ENCODE measurements around the gene ITIH4. TPM values are rescaled to one million over a fixed set of nuclear protein-coding genes. Genes with fewer than 3 reads are reported as not detected.
A peak's percentile ranks its signal among the peaks of the same experiment; 100 is the strongest.

ITIH4 gene
- polyA plus RNA-seq, 1 of the 3 experiments (the other 2 are of a cell fraction) = 2.0 TPM

- H2AFZ ChIP-seq (ENCODE audit: low read depth) = no peak overlapping the region
- H3K27ac ChIP-seq (ENCODE audit: low read depth in 2 of 2, low read length in 1 of 2) = no peak overlapping the region
- H3K4me2 ChIP-seq = no peak overlapping the region
- WGBS (ENCODE audit: low lambda C conversion rate) = 77% methylated on average over 3 of the region's 3 CpGs
- peaks cover 0 to 3% of the 10 kb centered on the region in 2 experiments; a peak in 1 of 4 replicates for H3K4me1 ChIP-seq (ENCODE audit: control insufficient read depth in 1 of 2, insufficient read depth in 2 of 2, low read depth in 1 of 2, low read length in 1 of 2)
- no peaks in the 10 kb centered on the region for H3F3A ChIP-seq (replicated peaks; ENCODE audit: insufficient read depth)
- H3K79me2 ChIP-seq (ENCODE audit: insufficient read depth) = peaks cover 4% of the 10 kb centered on the region; the same call in 1 of the 2 replicates
- ChIA-PET CTCF (interaction anchor here (0.6 to 9.8 kb wide), 24 partner anchors 9 to 344 kb away, joined by 3 to 73 read pairs (median 4); partner anchors contain the start of gene STIMATE), POLR2A (no interaction called here)
- no peak overlapping the region; a peak in 1 of 4 replicates for H3K4me3 ChIP-seq (ENCODE audit: low read depth in 2 of 2, low read length in 1 of 2)
- H3K9me2 ChIP-seq = no peaks in the 10 kb centered on the region
- H3K27me3 ChIP-seq (ENCODE audit: insufficient read depth) = no peaks in the 10 kb centered on the region
- H3K9me3 ChIP-seq = no peaks in the 10 kb centered on the region
- TF ChIP-seq MXI1 (IDR thresholded peaks at IDR 0.05; ENCODE audit: low read depth, low read length) = no peak; the same call in 1 of the 2 replicates
- TF ChIP-seq TEAD4 (IDR thresholded peaks at IDR 0.05; ENCODE audit: borderline replicate concordance, insufficient read depth) = no peak
- TF ChIP-seq ELF1 (IDR thresholded peaks at IDR 0.05) = no peak
- no peak for TF ChIP-seq USF2 (IDR thresholded peaks at IDR 0.05; ENCODE audit: borderline replicate concordance, low read depth, low read length)
- TF ChIP-seq CTCF (IDR thresholded peaks at IDR 0.05) = peak; percentile 62
- no peak for TF ChIP-seq USF1 (IDR thresholded peaks at IDR 0.05; ENCODE audit: borderline replicate concordance, low read depth)
- peak; percentile 87 for TF ChIP-seq SMC3 (IDR thresholded peaks at IDR 0.05; ENCODE audit: low read depth, low read length)
- peak; percentile 96 for TF ChIP-seq RAD21 (IDR thresholded peaks at IDR 0.05; ENCODE audit: low read length)
- peak; percentile 87 for DNase-seq
- H4K20me1 ChIP-seq (ENCODE audit: insufficient read depth) = peaks cover 3% of the 10 kb centered on the region; the same call in 1 of the 2 replicates
- H3K9ac ChIP-seq = no peak overlapping the region
- H3K36me3 ChIP-seq (replicated peaks in 1 of 2; ENCODE audit: control insufficient read depth in 1 of 2, insufficient read depth in 2 of 2, low read length in 1 of 2) = peaks cover 0 to 25% of the 10 kb centered on the region in 2 experiments
Observed at GRCh38 chr3:52851348-52851747, 20.9 kb upstream of the ITIH4 start.

GRCh38 chr3:52849656-52850055 lies 19.2 kb upstream of the ITIH4 start:
- H3K4me1 ChIP-seq (ENCODE audit: control insufficient read depth in 1 of 2, insufficient read depth in 2 of 2, low read depth in 1 of 2, low read length in 1 of 2) = peaks cover 0 to 3% of the 10 kb centered on the region in 2 experiments; a peak in 1 of 4 replicates
- 97% methylated on average over 11 of the region's 15 CpGs for WGBS (ENCODE audit: low lambda C conversion rate)
- DNase-seq = no peak
- no peaks in the 10 kb centered on the region for H3K9me2 ChIP-seq
- no peak overlapping the region for H3K4me3 ChIP-seq (ENCODE audit: low read depth in 2 of 2, low read length in 1 of 2)
- H3K79me2 ChIP-seq (ENCODE audit: insufficient read depth) = no peaks in the 10 kb centered on the region
- no peaks in the 10 kb centered on the region for H3K9me3 ChIP-seq
- ChIA-PET POLR2A (no interaction called here), CTCF (interaction anchor here (0.8 to 9.8 kb wide), 5 partner anchors 11 to 224 kb away, joined by 3 to 73 read pairs (median 3); no protein-coding TSS in a partner anchor)
- H3K36me3 ChIP-seq (replicated peaks in 1 of 2; ENCODE audit: control insufficient read depth in 1 of 2, insufficient read depth in 2 of 2, low read length in 1 of 2) = peaks cover 0 to 25% of the 10 kb centered on the region in 2 experiments
- no peaks in the 10 kb centered on the region for H3F3A ChIP-seq (replicated peaks; ENCODE audit: insufficient read depth)
- H3K27me3 ChIP-seq (ENCODE audit: insufficient read depth) = no peaks in the 10 kb centered on the region
- peaks cover 3% of the 10 kb centered on the region; the same call in 1 of the 2 replicates for H4K20me1 ChIP-seq (ENCODE audit: insufficient read depth)
- H3K27ac ChIP-seq (ENCODE audit: low read depth in 2 of 2, low read length in 1 of 2) = no peak overlapping the region
- no peak overlapping the region for H2AFZ ChIP-seq (ENCODE audit: low read depth)
- H3K4me2 ChIP-seq = no peak overlapping the region
- no peak overlapping the region for H3K9ac ChIP-seq
- TF ChIP-seq FOXJ3 (CRISPR knock-in tag; IDR thresholded peaks at IDR 0.05) (no peak), RXRA (IDR thresholded peaks at IDR 0.05; ENCODE audit: borderline replicate concordance, low read depth) (no peak), FOXM1 (IDR thresholded peaks at IDR 0.05; ENCODE audit: low read depth) (no peak), JUND (IDR thresholded peaks at IDR 0.05) (no peak), MEF2A (IDR thresholded peaks at IDR 0.05; ENCODE audit: borderline replicate concordance, low read depth) (no peak), GATA2 (CRISPR knock-in tag; IDR thresholded peaks at IDR 0.05) (no peak), TEAD4 (IDR thresholded peaks at IDR 0.05; ENCODE audit: borderline replicate concordance, insufficient read depth) (no peak), TAF1 (IDR thresholded peaks at IDR 0.05; ENCODE audit: borderline replicate concordance, low read depth, low read length) (no peak), RFX5 (IDR thresholded peaks at IDR 0.05; ENCODE audit: low read length) (no peak), EZH2phosphoT487 (IDR thresholded peaks at IDR 0.05; ENCODE audit: borderline replicate concordance, low read depth) (no peak), NRF1 (IDR thresholded peaks at IDR 0.05; ENCODE audit: low read depth, low read length) (no peak), ELF1 (IDR thresholded peaks at IDR 0.05) (no peak), USF1 (IDR thresholded peaks at IDR 0.05; ENCODE audit: borderline replicate concordance, low read depth) (no peak), EP300 (IDR thresholded peaks at IDR 0.05; ENCODE audit: borderline replicate concordance in 1 of 2, low read depth in 1 of 2, low read length in 1 of 2) (no peak), POLR2AphosphoS5 (IDR thresholded peaks at IDR 0.05; ENCODE audit: low read depth, low read length) (no peak), FOSL2 (IDR thresholded peaks at IDR 0.05; ENCODE audit: borderline replicate concordance, low read depth) (no peak), SIN3A (IDR thresholded peaks at IDR 0.05; ENCODE audit: borderline replicate concordance, low read depth, low read length) (no peak)
- TF ChIP-seq, protein P1, sequence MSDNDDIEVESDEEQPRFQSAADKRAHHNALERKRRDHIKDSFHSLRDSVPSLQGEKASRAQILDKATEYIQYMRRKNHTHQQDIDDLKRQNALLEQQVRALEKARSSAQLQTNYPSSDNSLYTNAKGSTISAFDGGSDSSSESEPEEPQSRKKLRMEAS (IDR thresholded peaks at IDR 0.05; ENCODE audit: low read depth) = no peak

All from SK-N-SH (cell line).